ENCODE data around the gene IGSF21. TPM values are rescaled to one million over a fixed set of nuclear protein-coding genes. Genes with fewer than 3 reads are reported as not detected.

IGSF21 gene
- total RNA-seq, 1 donor from 2014 or later, result 0.94 TPM

DNA sequence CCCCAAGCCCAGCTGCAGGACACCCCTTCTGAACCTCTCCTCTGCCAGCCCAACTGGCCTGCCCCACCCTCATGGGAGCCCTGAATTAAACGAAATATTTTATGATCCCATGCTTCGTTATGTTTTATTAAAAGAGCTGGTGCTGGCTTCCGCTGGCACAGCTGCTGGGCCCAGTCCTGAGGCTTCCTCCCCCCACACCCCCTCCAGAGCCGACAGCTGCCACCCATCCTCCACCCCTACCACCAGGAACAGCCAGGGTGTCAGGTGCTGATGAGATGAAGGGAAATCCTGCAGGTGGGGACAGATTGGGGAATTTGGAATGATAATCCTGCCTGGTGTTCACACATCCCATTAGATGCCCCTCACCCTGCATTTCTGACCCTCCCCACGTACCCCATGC is 19.0 kb downstream of the IGSF21 start:
- H3K27me3 Mint-ChIP-seq, result peaks cover 35% of the 10 kb centered on the region
- DNase-seq (ENCODE audit: extremely low spot score, unreplicated experiment), result no peak
- H3K4me3 Mint-ChIP-seq, result no peak overlapping the region
- H3K4me1 Mint-ChIP-seq (ENCODE audit: unreplicated experiment), result no peaks in the 10 kb centered on the region
- TF ChIP-seq, protein P1, sequence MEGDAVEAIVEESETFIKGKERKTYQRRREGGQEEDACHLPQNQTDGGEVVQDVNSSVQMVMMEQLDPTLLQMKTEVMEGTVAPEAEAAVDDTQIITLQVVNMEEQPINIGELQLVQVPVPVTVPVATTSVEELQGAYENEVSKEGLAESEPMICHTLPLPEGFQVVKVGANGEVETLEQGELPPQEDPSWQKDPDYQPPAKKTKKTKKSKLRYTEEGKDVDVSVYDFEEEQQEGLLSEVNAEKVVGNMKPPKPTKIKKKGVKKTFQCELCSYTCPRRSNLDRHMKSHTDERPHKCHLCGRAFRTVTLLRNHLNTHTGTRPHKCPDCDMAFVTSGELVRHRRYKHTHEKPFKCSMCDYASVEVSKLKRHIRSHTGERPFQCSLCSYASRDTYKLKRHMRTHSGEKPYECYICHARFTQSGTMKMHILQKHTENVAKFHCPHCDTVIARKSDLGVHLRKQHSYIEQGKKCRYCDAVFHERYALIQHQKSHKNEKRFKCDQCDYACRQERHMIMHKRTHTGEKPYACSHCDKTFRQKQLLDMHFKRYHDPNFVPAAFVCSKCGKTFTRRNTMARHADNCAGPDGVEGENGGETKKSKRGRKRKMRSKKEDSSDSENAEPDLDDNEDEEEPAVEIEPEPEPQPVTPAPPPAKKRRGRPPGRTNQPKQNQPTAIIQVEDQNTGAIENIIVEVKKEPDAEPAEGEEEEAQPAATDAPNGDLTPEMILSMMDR (conservative IDR thresholded peaks at IDR 0.05), result no peak
- no peaks in the 10 kb centered on the region for H3K9me3 Mint-ChIP-seq
- H3K27ac Mint-ChIP-seq, result no peak overlapping the region
- no peaks in the 10 kb centered on the region for H3K36me3 Mint-ChIP-seq

DNA sequence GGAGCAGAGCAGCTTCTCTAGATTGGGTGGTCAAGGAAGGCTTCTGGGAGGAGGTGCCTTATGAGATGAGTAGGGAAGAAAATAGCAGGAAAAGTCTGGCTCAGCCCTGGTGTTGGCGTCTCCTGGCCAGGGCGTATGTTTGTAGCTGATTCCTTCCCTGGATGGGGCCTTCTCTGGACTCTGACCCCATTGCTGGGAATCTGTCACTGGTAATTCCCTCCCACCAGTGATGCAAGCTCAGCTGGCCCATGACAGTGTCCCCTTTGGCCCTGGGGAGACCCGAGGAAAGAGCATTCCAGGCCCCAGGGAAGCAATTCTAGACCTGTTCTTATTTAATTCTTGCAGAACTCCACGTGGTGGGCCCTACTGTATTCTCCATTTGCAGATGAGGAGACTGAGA is 20.7 kb downstream of the IGSF21 start:
- no peak for DNase-seq (ENCODE audit: extremely low spot score, unreplicated experiment)
- Mint-ChIP-seq H3K4me1 (ENCODE audit: unreplicated experiment) (no peaks in the 10 kb centered on the region), H3K9me3 (no peaks in the 10 kb centered on the region), H3K36me3 (no peaks in the 10 kb centered on the region), H3K27ac (no peak overlapping the region), H3K27me3 (peaks cover 38% of the 10 kb centered on the region), H3K4me3 (no peak overlapping the region)
- TF ChIP-seq, protein P1 (conservative IDR thresholded peaks at IDR 0.05), result no peak

DNA sequence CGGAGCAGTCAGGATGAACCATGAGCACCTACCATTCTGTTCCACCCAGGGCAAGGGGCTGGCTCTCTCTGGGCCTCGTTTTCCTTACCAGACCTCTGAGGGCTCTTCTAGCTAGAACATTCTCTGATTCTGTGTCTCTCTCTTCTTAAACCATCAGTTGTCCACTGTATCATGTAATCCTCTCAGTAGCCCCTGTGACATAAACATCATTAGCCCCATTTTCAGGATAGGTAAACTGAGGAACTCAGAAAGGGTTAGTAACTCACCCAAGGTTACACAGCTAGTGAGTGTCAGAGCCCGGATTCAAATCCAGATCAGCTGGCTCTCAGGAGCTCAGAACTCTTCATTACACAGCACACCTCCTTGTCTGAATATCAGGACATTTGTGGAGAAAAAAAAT is 22.8 kb downstream of the IGSF21 start:
- no peak for DNase-seq (ENCODE audit: extremely low spot score, unreplicated experiment)
- no peak overlapping the region for H3K27ac Mint-ChIP-seq
- TF ChIP-seq, protein P1 (conservative IDR thresholded peaks at IDR 0.05), result no peak
- no peaks in the 10 kb centered on the region for H3K36me3 Mint-ChIP-seq
- peaks cover 41% of the 10 kb centered on the region for H3K27me3 Mint-ChIP-seq
- no peak overlapping the region for H3K4me3 Mint-ChIP-seq
- H3K9me3 Mint-ChIP-seq, result no peaks in the 10 kb centered on the region
- no peaks in the 10 kb centered on the region for H3K4me1 Mint-ChIP-seq (ENCODE audit: unreplicated experiment)

DNA sequence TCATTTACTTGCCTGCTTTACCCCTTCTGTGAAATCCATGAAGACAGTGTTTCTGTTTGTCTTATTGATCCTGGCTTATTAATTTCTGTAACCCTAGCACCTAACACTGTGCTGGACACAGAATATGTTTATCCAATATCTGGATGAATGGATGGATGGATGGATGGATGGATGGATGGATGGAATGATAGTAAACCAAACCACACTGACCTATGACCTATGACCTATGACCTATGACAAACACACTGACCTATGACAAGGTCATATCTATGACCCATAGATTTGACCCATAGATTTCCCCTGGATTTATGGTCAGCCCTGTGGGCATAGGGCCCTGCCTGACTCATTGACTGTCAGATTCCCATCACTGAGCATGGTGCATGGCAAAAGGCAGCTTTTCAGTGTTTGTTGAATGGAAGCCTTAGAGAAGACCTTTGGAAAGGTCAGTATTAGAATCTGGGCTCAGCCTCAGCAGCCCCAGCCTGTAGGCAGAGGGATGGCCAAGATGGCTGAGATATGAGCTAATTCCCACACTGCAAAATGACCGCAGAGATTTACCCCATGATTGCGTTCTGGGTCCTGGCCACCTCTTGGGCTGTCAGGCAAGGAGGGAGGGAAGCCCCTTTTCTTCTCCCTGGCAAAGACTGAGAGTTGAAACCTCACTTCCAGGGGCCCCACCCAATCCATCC is 24.6 kb downstream of the IGSF21 start:
- Mint-ChIP-seq H3K4me3 (no peak overlapping the region), H3K27ac (no peak overlapping the region), H3K9me3 (no peaks in the 10 kb centered on the region), H3K4me1 (ENCODE audit: unreplicated experiment) (no peaks in the 10 kb centered on the region), H3K36me3 (no peaks in the 10 kb centered on the region), H3K27me3 (peaks cover 41% of the 10 kb centered on the region)
- no peak for DNase-seq (ENCODE audit: extremely low spot score, unreplicated experiment)
- TF ChIP-seq, protein P1 (conservative IDR thresholded peaks at IDR 0.05), result no peak

DNA sequence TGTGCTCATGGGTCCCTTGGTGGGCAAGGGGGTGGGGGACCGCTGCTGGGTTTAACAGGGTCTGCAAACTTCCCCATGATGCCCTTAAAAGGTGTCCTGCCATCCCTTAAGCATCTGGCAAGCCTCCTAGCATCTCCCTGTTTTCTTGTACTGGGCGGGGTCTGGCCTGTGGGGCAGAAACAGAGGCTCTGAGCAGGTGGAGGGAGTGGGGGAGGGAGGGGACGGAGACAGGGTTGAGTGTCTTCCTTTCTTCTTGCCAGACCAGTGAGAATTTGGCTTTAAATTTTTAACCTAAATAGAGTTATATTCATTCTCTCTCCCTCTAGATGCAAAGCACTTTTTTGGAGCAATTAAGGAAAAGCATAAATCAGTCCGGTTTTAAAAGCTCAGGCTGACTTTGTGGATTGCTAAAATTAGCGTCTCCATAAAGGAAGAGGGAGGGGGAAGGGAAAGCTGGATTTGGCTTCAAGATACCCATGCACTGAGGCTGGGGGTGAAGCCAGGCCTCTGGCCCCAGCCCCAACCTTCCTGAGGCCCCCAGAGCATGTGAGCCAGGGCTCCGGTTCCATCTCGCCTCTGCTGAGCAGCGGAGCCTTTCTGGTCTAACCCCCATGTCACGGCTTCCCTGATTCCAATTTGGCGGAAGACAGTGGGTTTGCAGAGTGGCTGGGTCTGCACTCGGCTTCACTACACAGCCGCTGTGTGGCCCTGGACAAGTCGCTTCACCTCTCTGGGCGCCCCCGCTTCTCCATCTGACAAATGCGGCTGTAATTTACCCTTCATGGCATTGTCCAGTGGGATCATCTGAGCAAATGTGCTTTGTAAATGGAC is 25.3 kb downstream of the IGSF21 start:
- Mint-ChIP-seq H3K4me3 (no peak overlapping the region), H3K36me3 (no peaks in the 10 kb centered on the region), H3K27me3 (peaks cover 40% of the 10 kb centered on the region), H3K27ac (no peak overlapping the region), H3K4me1 (ENCODE audit: unreplicated experiment) (no peaks in the 10 kb centered on the region), H3K9me3 (no peaks in the 10 kb centered on the region)
- no peak for DNase-seq (ENCODE audit: extremely low spot score, unreplicated experiment)
- TF ChIP-seq, protein P1 (conservative IDR thresholded peaks at IDR 0.05), result no peak
